ENCODE data around the gene COL20A1. TPM values are rescaled to one million over a fixed set of nuclear protein-coding genes. Genes with fewer than 3 reads are reported as not detected.

The COL20A1 gene
- total RNA-seq, 2 donors from 2014 or later, result 7.1 TPM; not detected in 1

DNA sequence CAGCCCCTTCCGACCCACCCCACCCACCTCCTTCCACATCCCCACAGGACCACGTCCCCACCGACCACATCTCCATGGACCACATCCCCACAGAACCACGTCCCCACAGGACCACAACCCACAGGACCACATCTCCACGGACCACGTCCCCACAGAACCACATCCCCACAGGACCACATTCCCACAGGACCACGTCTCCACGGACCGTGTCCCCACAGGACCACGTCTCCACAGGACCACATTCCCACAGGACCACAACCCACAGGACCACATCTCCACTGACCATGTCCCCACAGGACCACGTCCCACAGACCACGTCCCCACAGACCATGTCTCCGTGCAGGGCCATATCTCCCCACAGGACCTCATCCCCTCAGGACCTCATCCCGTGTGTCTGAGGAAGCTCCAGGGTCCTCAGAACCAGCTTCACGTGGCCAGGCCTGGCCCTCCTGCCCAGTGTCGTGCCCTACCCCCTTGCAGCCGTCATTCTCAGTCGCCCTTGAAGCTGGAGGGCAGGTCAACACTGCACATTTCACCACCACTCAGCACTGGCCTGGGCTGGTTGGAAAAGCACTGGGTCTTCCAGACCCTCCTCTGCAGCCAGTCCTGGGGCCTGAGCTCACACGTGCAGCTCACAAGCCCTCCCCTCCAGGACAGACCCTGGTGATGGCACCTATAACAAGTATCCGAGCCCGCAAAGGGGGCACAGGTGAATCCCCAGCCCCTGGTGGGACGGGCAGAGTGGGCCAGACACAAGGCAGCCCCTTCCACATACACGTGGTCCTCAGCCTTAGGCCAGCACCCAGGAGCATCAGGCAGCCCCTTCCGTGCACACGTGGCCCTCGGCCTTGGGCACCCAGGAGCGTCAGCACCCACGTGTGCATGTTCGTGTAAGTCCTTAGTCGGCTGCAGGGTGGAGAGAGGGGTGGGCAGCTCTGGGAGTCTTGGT is 64.2 kb downstream of the COL20A1 start:
- intact Hi-C loops (cut with DNase I), result no loop called here
- peaks cover 21% of the 10 kb centered on the region for H3K27me3 ChIP-seq (replicated peaks; ENCODE audit: insufficient read depth)
- H3K27ac ChIP-seq, result no peak overlapping the region
- H3K4me3 ChIP-seq, result no peak overlapping the region
- H3K9me3 ChIP-seq, result no peaks in the 10 kb centered on the region
- TF ChIP-seq, protein P1, sequence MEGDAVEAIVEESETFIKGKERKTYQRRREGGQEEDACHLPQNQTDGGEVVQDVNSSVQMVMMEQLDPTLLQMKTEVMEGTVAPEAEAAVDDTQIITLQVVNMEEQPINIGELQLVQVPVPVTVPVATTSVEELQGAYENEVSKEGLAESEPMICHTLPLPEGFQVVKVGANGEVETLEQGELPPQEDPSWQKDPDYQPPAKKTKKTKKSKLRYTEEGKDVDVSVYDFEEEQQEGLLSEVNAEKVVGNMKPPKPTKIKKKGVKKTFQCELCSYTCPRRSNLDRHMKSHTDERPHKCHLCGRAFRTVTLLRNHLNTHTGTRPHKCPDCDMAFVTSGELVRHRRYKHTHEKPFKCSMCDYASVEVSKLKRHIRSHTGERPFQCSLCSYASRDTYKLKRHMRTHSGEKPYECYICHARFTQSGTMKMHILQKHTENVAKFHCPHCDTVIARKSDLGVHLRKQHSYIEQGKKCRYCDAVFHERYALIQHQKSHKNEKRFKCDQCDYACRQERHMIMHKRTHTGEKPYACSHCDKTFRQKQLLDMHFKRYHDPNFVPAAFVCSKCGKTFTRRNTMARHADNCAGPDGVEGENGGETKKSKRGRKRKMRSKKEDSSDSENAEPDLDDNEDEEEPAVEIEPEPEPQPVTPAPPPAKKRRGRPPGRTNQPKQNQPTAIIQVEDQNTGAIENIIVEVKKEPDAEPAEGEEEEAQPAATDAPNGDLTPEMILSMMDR (IDR thresholded peaks at IDR 0.05), result no peak
- 73% methylated on average over 23 of the region's 30 CpGs for WGBS
- H3K4me1 ChIP-seq (replicated peaks), result no peaks in the 10 kb centered on the region
- H3K36me3 ChIP-seq, result no peaks in the 10 kb centered on the region
- DNase-seq (ENCODE audit: low spot score), result no peak

GRCh38 chr20:63357921-63358905 is 65.2 kb downstream of the COL20A1 start:
- Histone ChIP-seq H3K9me3 (no peaks in the 10 kb centered on the region), H3K36me3 (no peaks in the 10 kb centered on the region), H3K4me1 (replicated peaks) (no peaks in the 10 kb centered on the region), H3K27me3 (replicated peaks; ENCODE audit: insufficient read depth) (peaks cover 21% of the 10 kb centered on the region), H3K4me3 (no peak overlapping the region), H3K27ac (no peak overlapping the region)
- intact Hi-C loops (cut with DNase I), result no loop called here
- peak; percentile 61 for DNase-seq (ENCODE audit: low spot score)
- TF ChIP-seq, protein P1 (IDR thresholded peaks at IDR 0.05), result no peak
- peak; percentile 49 for TF ChIP-seq POLR2AphosphoS5 (IDR thresholded peaks at IDR 0.05)
- WGBS, result 51% methylated on average over 19 of the region's 26 CpGs

GRCh38 chr20:63359164-63359934 is 66.4 kb downstream of the COL20A1 start:
- 87% methylated on average over 42 of the region's 42 CpGs for WGBS
- no peak for DNase-seq (ENCODE audit: low spot score)
- no peak for TF ChIP-seq POLR2AphosphoS5 (IDR thresholded peaks at IDR 0.05)
- TF ChIP-seq POLR2A (IDR thresholded peaks at IDR 0.05), result no peak
- TF ChIP-seq, protein P1 (IDR thresholded peaks at IDR 0.05), result no peak
- intact Hi-C loops (cut with DNase I), result no loop called here
- Histone ChIP-seq H3K36me3 (no peaks in the 10 kb centered on the region), H3K4me3 (no peak overlapping the region), H3K9me3 (no peaks in the 10 kb centered on the region), H3K27ac (no peak overlapping the region), H3K4me1 (replicated peaks) (no peaks in the 10 kb centered on the region), H3K27me3 (replicated peaks; ENCODE audit: insufficient read depth) (peaks cover 21% of the 10 kb centered on the region)

DNA sequence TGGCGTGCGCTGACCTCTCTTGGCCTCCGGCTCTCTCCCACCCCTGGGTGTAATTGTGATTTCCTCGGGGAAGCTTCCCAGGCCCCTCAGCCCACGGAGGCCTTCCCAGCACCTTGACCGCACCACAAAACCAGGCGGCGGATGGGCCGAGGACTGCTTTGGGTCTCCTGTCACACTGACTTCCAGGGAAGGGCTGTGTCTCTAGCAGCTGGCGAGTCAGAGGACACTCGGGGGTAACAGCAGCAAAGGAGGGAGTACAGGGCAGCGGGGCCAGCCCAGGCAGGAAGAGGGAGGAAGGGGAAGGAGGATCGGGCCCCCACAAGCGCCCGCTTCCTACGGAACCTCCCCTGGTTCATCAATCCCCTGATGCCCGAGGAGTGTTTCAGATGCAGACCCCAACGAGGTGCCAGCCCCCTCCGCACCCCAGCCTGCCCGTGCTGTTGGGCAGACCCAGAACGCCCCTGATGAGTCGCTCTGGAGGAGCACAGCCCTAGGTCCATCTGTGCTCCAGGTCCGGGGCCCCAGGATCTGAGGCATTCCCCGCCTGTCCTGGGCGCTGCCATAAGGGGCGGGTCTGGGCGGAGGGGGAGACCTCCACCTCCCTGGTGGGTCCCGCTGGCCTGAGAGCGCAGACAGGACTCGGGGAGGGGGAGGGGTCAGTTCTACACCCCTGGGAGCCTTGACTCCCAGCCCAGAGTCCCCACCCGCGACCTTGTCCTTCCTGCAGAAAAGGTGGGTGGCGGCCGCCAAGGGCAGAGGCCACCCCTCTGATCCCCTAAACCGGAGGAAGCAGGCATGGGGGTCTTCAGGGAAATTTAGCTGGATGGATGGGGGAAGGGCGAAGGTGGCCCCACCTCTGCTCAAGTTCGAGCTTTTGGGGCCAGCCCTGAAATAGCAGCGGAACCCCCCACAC is 67.2 kb downstream of the COL20A1 start:
- no peak for DNase-seq (ENCODE audit: low spot score)
- intact Hi-C loops (cut with DNase I), result no loop called here
- Histone ChIP-seq H3K27me3 (replicated peaks; ENCODE audit: insufficient read depth) (peaks cover 21% of the 10 kb centered on the region), H3K4me1 (replicated peaks) (no peaks in the 10 kb centered on the region), H3K27ac (no peak overlapping the region), H3K9me3 (no peaks in the 10 kb centered on the region), H3K4me3 (no peak overlapping the region), H3K36me3 (no peaks in the 10 kb centered on the region)
- WGBS, result 35% methylated on average over 37 of the region's 38 CpGs
- TF ChIP-seq POLR2AphosphoS5 (IDR thresholded peaks at IDR 0.05) (no peak), POLR2A (IDR thresholded peaks at IDR 0.05) (no peak)
- TF ChIP-seq, protein P1 (IDR thresholded peaks at IDR 0.05), result no peak

Data from prostate gland (tissue), 2 donors.